Gastroesophageal sphincter (tissue), 3 donors: ENCODE measurements around the gene S100B.

Experiments used
- CTCF ChIP-seq, 4 experiments: fragments of 200-600 bp in 2 of 4; fragments of 450-650 bp in 2 of 4; sonication (generic) in 1 of 4; IDR thresholded peaks; one replicate each; pipeline ENCODE4 v1.5.1; 2017 to 2019; ENCODE audit warnings: antibody characterized with exemption in 4 of 4, mild to moderate bottlenecking in 2 of 4, moderate library complexity in 2 of 4
- EP300 ChIP-seq: sonication (generic); formaldehyde crosslinking; IDR thresholded peaks from one replicate; pipeline ENCODE4 v1.6.1; 2017; ENCODE audit warnings: antibody characterized with exemption, mild to moderate bottlenecking
- POLR2A ChIP-seq, 2 donors: fragments of 450-650 bp; IDR thresholded peaks; one replicate each; pipeline ENCODE4 v1.6.1; 2017; ENCODE audit warnings: antibody characterized with exemption in 2 of 2, mild to moderate bottlenecking in 2 of 2, moderate library complexity in 1 of 2

- TF ChIP-seq CTCF (IDR thresholded peaks at IDR 0.05) (no peak), EP300 (no peak), POLR2A (IDR thresholded peaks at IDR 0.05) (no peak)
Measured at GRCh38 chr21:46603228-46603627, 1.7 kb downstream of the S100B start.
